HepG2 (cell line): ENCODE measurements around the gene METTL25. TPM values are rescaled to one million over a fixed set of nuclear protein-coding genes. Genes with fewer than 3 reads are reported as not detected.

Experiments
- PAXIP1 ChIP-seq: sonication (generic); formaldehyde crosslinking; conservative IDR thresholded peaks from 2 replicates; pipeline ENCODE4 v1.4.0; 2020; ENCODE audit warnings: mild to moderate bottlenecking, missing genetic modification reagents, moderate library complexity
- PRDM15 ChIP-seq: sonication (generic); formaldehyde crosslinking; IDR thresholded peaks from 2 replicates; pipeline ENCODE4 v1.4.0; 2020; ENCODE audit warnings: missing genetic modification reagents
- ZFAT ChIP-seq: sonication (generic); formaldehyde crosslinking; conservative IDR thresholded peaks from 2 replicates; pipeline ENCODE4 v1.8.1; 2023; ENCODE audit warnings: missing genetic modification reagents, inconsistent platforms
- ZIK1 ChIP-seq: sonication (generic); formaldehyde crosslinking; IDR thresholded peaks from 2 replicates; pipeline ENCODE4 v1.5.0; 2020; ENCODE audit warnings: mild to moderate bottlenecking, low read depth, missing genetic modification reagents, borderline replicate concordance
- ZNF142 ChIP-seq: sonication (generic); formaldehyde crosslinking; IDR thresholded peaks from 2 replicates; pipeline ENCODE4 v1.4.0; 2020; ENCODE audit warnings: missing genetic modification reagents
- ZNF329 ChIP-seq: sonication (generic); formaldehyde crosslinking; IDR thresholded peaks from 2 replicates; pipeline ENCODE4 v1.9.0; 2021; ENCODE audit warnings: low read depth, mild to moderate bottlenecking, missing genetic modification reagents
- ZNF878 ChIP-seq: sonication (generic); formaldehyde crosslinking; IDR thresholded peaks from 2 replicates; pipeline ENCODE4 v1.8.1; 2023; ENCODE audit warnings: mild to moderate bottlenecking, missing genetic modification reagents, moderate library complexity
- polyA plus RNA-seq, 8 experiments: library from polyadenylated mRNA; depleted of rRNA in 3 of 8; stranded (reverse) in 7 of 8; unstranded in 1 of 8; fragments of >200 nt; fragmentation: Illumina TruSeq in 4 of 8; extraction: Trizol in 4 of 8; gene quantifications; 2 replicates each; pipeline versions ENCODE4 v1.2.1 to v1.2.3, GENCODE V29; 2011 to 2016; ENCODE audit warnings: low read depth in 4 of 8, missing spikeins in 1 of 8, mixed read lengths in 1 of 8; ENCODE audit not compliant: insufficient read depth in 1 of 8
- total RNA-seq, 5 experiments: library from RNA; depleted of rRNA; stranded (reverse); fragments of >200 nt; fragmentation: Illumina TruSeq; extraction: Trizol; gene quantifications; 2 replicates each; pipeline ENCODE4 v1.2.3, GENCODE V29; 2016; ENCODE audit warnings: low read depth in 1 of 5

METTL25 gene
- total and polyA plus RNA-seq, 2 of the 13 experiments (the other 11 are each of a cell fraction or from before 2014, with no cell fraction given), result 2.2 to 7.8 TPM

- no peak for TF ChIP-seq PRDM15 (CRISPR knock-in tag)
- TF ChIP-seq ZIK1 (CRISPR knock-in tag), result no peak
- no peak for TF ChIP-seq ZFAT (CRISPR knock-in tag)
- no peak for TF ChIP-seq ZNF142
- peak; percentile 39; the same call in 1 of the 2 replicates for TF ChIP-seq PAXIP1
- no peak for TF ChIP-seq ZNF878
- TF ChIP-seq ZNF329 (CRISPR knock-in tag), result no peak
Measured at GRCh38 chr12:82314406-82314892, 43.9 kb upstream of the METTL25 start (continued).
